Pancreas (tissue), 10 donors: ENCODE measurements around the gene PDSS1. TPM values are rescaled to one million over a fixed set of nuclear protein-coding genes. Genes with fewer than 3 reads are reported as not detected.
"Not testable (repeated sequence)": the region's sequence is repeated elsewhere in the genome, so short reads cannot be mapped to it uniquely, and the experiment has no call there.

Experiments
- ATAC-seq, 4 donors: fragments of 200-7000 bp; cut with Tn5 transposase; one replicate each; pipeline versions ENCODE4 v1.8.0 to v1.9.1; 2020; ENCODE audit warnings: mild to moderate bottlenecking in 4 of 4, moderate library complexity in 4 of 4
- DNase-seq, 6 donors: peaks; one replicate each; pipeline ENCODE4 v3.0.0-alpha.2; 2020
- FAIRE-seq: peaks from 2 replicates; lab custom pipeline; 2012; peaks lifted over from hg19 to GRCh38; lab: Jason Lieb, UNC
- H3K27ac ChIP-seq, 4 donors: fragments of 200-600 bp; sonication (generic); 1 replicate in 3 of 4; 2 replicates in 1 of 4; pipeline versions ENCODE4 v1.5.0 to v1.8.0; 2020
- H3K27me3 ChIP-seq, 4 donors: fragments of 200-600 bp; one replicate each; pipeline ENCODE4 v1.8.0; 2021
- H3K36me3 ChIP-seq, 3 donors: fragments of 200-600 bp; sonication (generic) in 1 of 3; one replicate each; pipeline versions ENCODE4 v1.5.0 to v1.8.0; 2020 to 2021
- H3K4me1 ChIP-seq, 3 donors: fragments of 200-600 bp; one replicate each; pipeline ENCODE4 v1.8.0; 2021
- H3K4me3 ChIP-seq, 4 donors: fragments of 200-600 bp; sonication (generic) in 2 of 4; one replicate each; pipeline versions ENCODE4 v1.5.0 to v1.8.0; 2020 to 2021
- H3K9me3 ChIP-seq, 4 donors: fragments of 200-600 bp; one replicate each; pipeline ENCODE4 v1.8.0; 2021
- CTCF ChIP-seq, 4 donors: fragments of 200-600 bp; sonication (generic) in 3 of 4; IDR thresholded peaks; one replicate each; pipeline versions ENCODE4 v1.5.0 to v1.8.0; 2021; ENCODE audit warnings: antibody characterized with exemption in 4 of 4
- WGBS, 2 donors: extraction: QIAGEN DNeasy Blood & Tissue Kit; methylation state at CpG; one replicate each; pipeline ENCODE4 v1.1.7; 2013; 5-methylcytosine and 5-hydroxymethylcytosine counted together
- intact Hi-C, 3 donors: fragments of 100-400 bp; cut with DNase I; formaldehyde crosslinking; loops; one replicate each; pipeline versions ENCODE4 v1.11.1 to v1.14.2; 2022
- polyA plus RNA-seq, 2 donors: library from polyadenylated mRNA; stranded (reverse); fragments of 200-250 nt; gene quantifications; one replicate each; pipeline ENCODE4 v1.2.3, GENCODE V29; 2013
- total RNA-seq, 6 donors: library from RNA; stranded (reverse); fragmentation: NEBNext Ultra II Directional in 4 of 6; extraction: Animal tissue kit (Norgen Biotek cat#: 25700) in 4 of 6; gene quantifications; one replicate each; pipeline versions ENCODE4 v1.2.1 to v1.2.4, GENCODE V29; 2021 to 2023
- donor health status: healthy with polysubstance abuse.
- donor health status: DM: no; HTN: no; CAD: no; lungs with moderate emphysema.
- donor health status: DM: no; HTN: no; CAD: no.
- donor health status: control.
- donor health status: control.
- donor health status: Bipolar disorder and iron deficiency.
- donor health status: DM: yes; HTN: yes; CAD: no.
- donor health status: DM: no; HTN: no; CAD: no.
- donor health status: DM: no; HTN: no; CAD: no.
- donor health status: DM: yes; HTN: yes; CAD: no.

Gene PDSS1
- 1 to 10 TPM in 4 of 6 donors, under 1 TPM in 2; 0.69 to 2.7 (median 1.5) TPM for total RNA-seq
- polyA plus RNA-seq: 1 to 10 TPM; 2.7 to 3.1 TPM

DNA sequence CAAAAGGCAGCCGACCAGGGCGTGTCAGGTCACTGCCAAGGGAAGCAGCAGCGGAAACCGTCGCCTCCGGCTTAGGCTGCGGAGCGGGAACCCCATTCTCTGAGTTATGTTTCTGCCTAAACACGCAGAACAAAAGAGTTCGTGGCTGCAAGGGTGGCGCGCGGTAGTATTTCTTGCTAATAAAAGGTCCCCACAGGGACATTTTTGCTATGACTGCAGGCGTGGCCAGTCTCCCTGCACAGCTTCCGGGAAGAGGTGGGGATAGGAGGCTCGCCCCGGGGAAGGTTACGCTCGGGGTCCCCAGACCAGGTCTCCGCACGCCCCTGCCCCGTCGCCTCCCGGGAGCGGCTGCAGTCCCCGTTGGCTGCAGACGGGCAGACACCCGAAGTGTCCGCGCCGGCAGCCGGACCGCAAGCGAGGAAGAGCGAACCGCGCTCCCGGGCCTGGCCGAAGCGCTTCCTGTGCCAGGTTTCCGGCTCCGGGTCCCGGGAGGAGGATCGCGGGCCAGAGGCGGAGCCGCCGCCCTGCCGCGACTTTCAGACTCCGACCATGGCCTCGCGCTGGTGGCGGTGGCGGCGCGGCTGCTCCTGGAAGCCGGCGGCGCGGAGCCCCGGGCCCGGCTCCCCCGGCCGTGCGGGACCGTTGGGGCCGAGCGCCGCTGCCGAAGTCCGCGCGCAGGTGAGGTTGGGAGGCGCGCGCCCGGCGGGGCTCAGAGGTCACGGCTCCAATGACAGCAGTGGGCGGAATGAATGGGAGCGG lies at the start of gene PDSS1:
Gene PDSS1, plus strand, starts transcription at position 539 of the 759 bp plus-strand sequence. Its CDS starts 11 bp downstream, at position 550.
- peak; percentile 96 to 98 (median 97) for ATAC-seq
- H3K36me3 ChIP-seq: no peaks in the 10 kb centered on the region
- no peak for TF ChIP-seq CTCF (IDR thresholded peaks at IDR 0.05)
- DNase-seq: peak; percentile 55 to 88 (median 72)
- intact Hi-C loops: no loop called here
- FAIRE-seq: no peak
- H3K27me3 ChIP-seq: no peaks in the 10 kb centered on the region
- no peaks in the 10 kb centered on the region for H3K9me3 ChIP-seq
- H3K4me1 ChIP-seq: peaks cover 0 to 10% (median 6%) of the 10 kb centered on the region in 3 donors
- peak within 1 kb of the TSS; percentile 89 to 97 (median 93) for H3K4me3 ChIP-seq
- WGBS, 2 donors: 0 to 1% methylated on average over 65 to 82 of the region's 82 CpGs
- peak within 1 kb of the TSS; percentile 67 to 87 (median 81) for H3K27ac ChIP-seq

DNA sequence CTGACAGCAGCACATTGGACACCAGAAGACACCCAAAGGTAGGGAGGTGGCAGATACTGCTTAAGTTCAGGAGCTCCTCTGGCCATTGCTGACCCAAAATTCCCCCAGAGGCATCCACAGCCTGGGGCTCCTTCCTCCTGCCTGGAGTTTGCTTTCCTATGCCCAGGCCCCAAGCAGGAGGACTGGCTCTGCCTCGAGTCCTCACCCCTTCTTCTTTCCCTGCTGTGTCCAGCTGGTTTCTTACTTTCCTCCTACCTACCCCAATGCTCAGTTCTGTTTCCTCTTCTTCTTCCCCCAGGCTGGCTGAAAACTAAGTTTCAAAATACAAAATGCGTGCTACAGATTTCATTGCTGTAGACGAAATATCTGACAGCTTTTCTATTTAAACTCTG lies 49.3 kb upstream of the PDSS1 start:
- H3K27ac ChIP-seq, ATAC-seq, H3K4me1 ChIP-seq, H3K36me3 ChIP-seq, H3K4me3 ChIP-seq, DNase-seq, intact Hi-C loops, H3K9me3 ChIP-seq, H3K27me3 ChIP-seq, FAIRE-seq: not testable (repeated sequence)
- WGBS, 2 donors: 60 to 71% methylated on average over 2 to 3 of the region's 3 CpGs

DNA sequence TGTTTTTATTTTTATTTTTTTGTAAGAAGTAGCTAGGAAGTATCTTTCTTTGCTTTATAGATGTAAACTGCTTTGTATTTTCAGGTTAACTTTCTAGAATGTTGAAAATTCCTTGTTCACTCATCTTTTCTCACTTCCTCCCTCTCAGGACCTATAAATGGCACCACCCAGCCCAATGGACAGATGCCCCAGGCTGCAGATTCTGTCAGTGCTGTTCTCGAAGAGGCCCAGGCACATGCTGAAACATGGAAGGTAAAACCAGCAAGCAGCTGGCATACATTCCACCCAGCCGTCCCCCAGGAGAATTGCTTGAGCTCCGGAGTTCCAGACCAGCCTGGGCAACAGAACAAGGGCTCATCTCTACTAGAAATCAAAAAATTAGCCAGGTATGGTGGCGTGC lies 47.1 kb upstream of the PDSS1 start:
- no peak for TF ChIP-seq CTCF (IDR thresholded peaks at IDR 0.05)
- FAIRE-seq (no peak), ATAC-seq (no peak), DNase-seq (no peak)
- intact Hi-C loops: no loop called here
- Histone ChIP-seq H3K4me3 (no peak overlapping the region), H3K4me1 (no peaks in the 10 kb centered on the region), H3K27me3 (no peaks in the 10 kb centered on the region), H3K36me3 (no peaks in the 10 kb centered on the region), H3K27ac (no peak overlapping the region), H3K9me3 (no peaks in the 10 kb centered on the region)
- WGBS, 2 donors: 56 to 76% methylated on average over 4 of the region's 4 CpGs

DNA sequence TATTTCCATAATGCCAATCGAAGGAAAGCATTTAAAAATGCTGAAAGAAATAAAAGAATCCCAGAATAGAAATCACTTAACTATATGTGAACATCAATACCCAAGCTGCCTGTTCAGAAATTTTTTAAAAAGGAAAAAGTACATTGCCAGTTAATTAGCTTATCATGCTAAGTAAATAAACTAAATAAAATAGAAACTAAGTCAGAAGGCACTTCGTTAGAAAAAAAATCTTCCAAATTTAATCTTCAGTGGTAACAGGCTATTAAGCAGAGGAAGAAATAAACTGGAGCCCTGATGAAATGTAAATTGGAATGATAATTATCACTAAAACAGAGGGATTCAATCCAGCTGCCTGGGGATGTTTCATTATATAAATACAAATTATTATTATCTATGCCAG lies 46.0 kb upstream of the PDSS1 start:
- peak; percentile 17 for FAIRE-seq
- intact Hi-C loops, H3K36me3 ChIP-seq, H3K27ac ChIP-seq, H3K9me3 ChIP-seq, ATAC-seq, DNase-seq, H3K4me1 ChIP-seq, H3K4me3 ChIP-seq, H3K27me3 ChIP-seq: not testable (repeated sequence)
- 37 to 39% methylated on average over 2 of the region's 2 CpGs for WGBS, 2 donors

DNA sequence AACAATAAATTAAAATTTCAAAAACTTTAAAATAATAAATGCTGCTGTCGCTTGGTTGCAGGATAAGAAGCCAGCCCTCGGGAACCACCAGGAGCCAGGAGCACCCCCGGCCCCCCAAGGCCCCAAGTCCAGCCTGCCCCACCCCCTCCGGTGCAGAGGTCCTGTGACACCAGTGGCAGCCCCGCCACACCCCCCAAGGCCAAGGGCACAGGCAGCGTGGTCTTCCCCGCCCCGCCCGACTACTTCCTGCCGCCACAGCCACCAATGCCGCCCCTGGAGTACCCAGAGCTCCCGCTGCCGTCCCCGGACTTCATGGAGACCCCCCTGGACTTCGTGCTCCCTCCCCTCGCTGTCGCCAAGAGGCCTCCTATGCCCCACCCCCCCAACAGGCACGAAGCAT lies 44.5 kb upstream of the PDSS1 start:
- Histone ChIP-seq H3K27me3 (no peaks in the 10 kb centered on the region), H3K4me3 (no peak overlapping the region), H3K36me3 (no peaks in the 10 kb centered on the region), H3K4me1 (no peaks in the 10 kb centered on the region), H3K27ac (no peak overlapping the region), H3K9me3 (no peaks in the 10 kb centered on the region)
- no peak for TF ChIP-seq CTCF (IDR thresholded peaks at IDR 0.05)
- WGBS, 2 donors: 78 to 91% methylated on average over 18 of the region's 18 CpGs
- intact Hi-C loops: no loop called here
- FAIRE-seq: no peak
- no peak for ATAC-seq
- DNase-seq: peak in 1 of 6 donors; percentile 56

DNA sequence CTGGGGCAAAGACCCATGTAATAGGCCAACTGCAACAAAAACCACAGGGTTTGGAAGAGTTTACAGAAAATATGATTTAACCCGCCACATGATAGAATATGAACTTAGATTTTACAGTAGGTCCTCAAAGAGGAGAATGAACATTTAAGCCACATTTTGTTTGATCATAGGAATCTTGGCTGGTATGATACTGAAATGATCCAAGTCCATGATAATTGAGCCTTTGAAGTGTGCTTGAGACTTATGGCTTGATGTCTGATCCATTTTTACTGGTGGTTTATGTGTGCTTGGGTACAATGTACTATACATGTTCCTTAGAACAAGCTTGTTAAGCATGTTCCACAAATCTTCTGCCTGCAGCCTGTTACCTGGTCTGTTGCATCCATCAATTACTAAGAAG lies 41.8 kb upstream of the PDSS1 start:
- Histone ChIP-seq H3K4me3 (no peak overlapping the region), H3K9me3 (no peaks in the 10 kb centered on the region), H3K36me3 (no peaks in the 10 kb centered on the region), H3K27me3 (no peaks in the 10 kb centered on the region), H3K27ac (no peak overlapping the region), H3K4me1 (no peaks in the 10 kb centered on the region)
- DNase-seq (no peak), ATAC-seq (no peak), FAIRE-seq (no peak)
- 98 to 100% methylated on average over 1 of the region's 1 CpG for WGBS, 2 donors
- intact Hi-C loops: no loop called here
- TF ChIP-seq CTCF (IDR thresholded peaks at IDR 0.05): peak in 1 of 4 donors; percentile 3
